K562 (cell line): ENCODE data around the gene SNRPA. TPM values are rescaled to one million over a fixed set of nuclear protein-coding genes. Genes with fewer than 3 reads are reported as not detected.
A peak's percentile ranks its signal among the peaks of the same experiment; 100 is the strongest.

Experiments
- ATAC-seq: fragments of 200-7000 bp; cut with Tn5 transposase; 3 replicates; pipeline ENCODE4 v1.9.1; 2020; ENCODE audit warnings: moderate library complexity
- BruUV-seq: library from RNA; stranded (reverse); fragments of 400-500 nt; replicated peaks from 2 replicates; lab custom pipeline; 2021; lab: Mats Ljungman, UMichigan
- CTCF ChIA-PET: fragments of 300-600 bp; formaldehyde crosslinking; extraction: SDS; loops from one replicate; lab custom pipeline; 2021; ENCODE audit warnings: low intra/inter-chr PET ratio; lab: Yijun Ruan, JAX
- POLR2A ChIA-PET: fragments of 300-600, 350-650 bp; sonication (Branson Sonifier 250); formaldehyde crosslinking; extraction: SDS; loops from one replicate; lab custom pipeline; 2021; ENCODE audit warnings: antibody characterized with exemption, inconsistent platforms; lab: Yijun Ruan, JAX
- DNase-seq, 4 experiments: peaks; one replicate each; pipeline versions ENCODE4 v3.0.0 to v3.0.0-alpha.2; 2011 to 2018; ENCODE audit warnings: low spot score in 3 of 4, mixed read lengths in 3 of 4; ENCODE audit errors: extremely low read depth in 1 of 4
- FAIRE-seq: peaks from 2 replicates; lab custom pipeline; 2011; peaks lifted over from hg19 to GRCh38; lab: Jason Lieb, UNC
- H2AFZ ChIP-seq: 2 replicates; pipeline ENCODE4 v1.6.0; 2011; ENCODE audit warnings: low read depth, low read length, control low read depth, inconsistent platforms
- H3K27ac ChIP-seq: fragments of 200-600 bp; 3 replicates; pipeline ENCODE4 v1.8.0; 2011; ENCODE audit warnings: low read depth, mild to moderate bottlenecking, control low read depth, inconsistent platforms, low read length, moderate library complexity, mixed read lengths; ENCODE audit errors: extremely low read depth
- H3K27me3 ChIP-seq, 2 experiments: fragments of 300-600 bp in 1 of 2; 2 replicates in 1 of 2; 3 replicates in 1 of 2; pipeline versions ENCODE4 v1.6.0 to v1.8.0; 2011; ENCODE audit warnings: inconsistent platforms in 2 of 2, low read length in 2 of 2, mild to moderate bottlenecking in 1 of 2, mixed read lengths in 1 of 2, moderate library complexity in 1 of 2; ENCODE audit not compliant: control insufficient read depth in 2 of 2, insufficient read depth in 2 of 2
- H3K36me3 ChIP-seq: fragments of 300-600 bp; 3 replicates; pipeline ENCODE4 v1.8.0; 2011; ENCODE audit warnings: mild to moderate bottlenecking, low read length, inconsistent platforms; ENCODE audit not compliant: control insufficient read depth, insufficient read depth
- H3K4me1 ChIP-seq, 2 experiments: fragments of 200-600 bp in 1 of 2; replicated peaks in 1 of 2; 2 replicates in 1 of 2; 3 replicates in 1 of 2; pipeline versions ENCODE4 v1.5.1 to v1.8.0; 2011; ENCODE audit warnings: inconsistent platforms in 2 of 2, low read length in 2 of 2, mild to moderate bottlenecking in 1 of 2, mixed read lengths in 1 of 2, moderate library complexity in 1 of 2; ENCODE audit not compliant: control insufficient read depth in 2 of 2, insufficient read depth in 2 of 2
- H3K4me2 ChIP-seq: 2 replicates; pipeline ENCODE4 v1.6.1; 2011; ENCODE audit warnings: low read length, control low read depth, inconsistent platforms, mixed read lengths; ENCODE audit not compliant: insufficient read depth
- H3K4me3 ChIP-seq: fragments of 200-600 bp; sonication (generic), shearing (Covaris generic); 2 replicates; pipeline ENCODE4 v1.5.1; 2016; ENCODE audit warnings: control low read depth, inconsistent platforms
- H3K79me2 ChIP-seq: fragments of 200-600 bp; 3 replicates; pipeline ENCODE4 v1.8.0; 2011; ENCODE audit warnings: low read length, inconsistent platforms; ENCODE audit not compliant: control insufficient read depth, insufficient read depth
- H3K9ac ChIP-seq, 2 experiments: 2 replicates each; pipeline versions ENCODE4 v1.6.0 to v1.6.1; 2011; ENCODE audit warnings: low read depth in 2 of 2, low read length in 2 of 2, control low read depth in 1 of 2, inconsistent platforms in 1 of 2, mild to moderate bottlenecking in 1 of 2, mixed read lengths in 1 of 2; ENCODE audit not compliant: insufficient read depth in 1 of 2
- H3K9me1 ChIP-seq: one replicate; pipeline ENCODE4 v1.6.0; 2011; ENCODE audit warnings: inconsistent platforms, mild to moderate bottlenecking, low read length, moderate library complexity; ENCODE audit not compliant: control insufficient read depth, insufficient read depth
- H3K9me3 ChIP-seq: replicated peaks from 2 replicates; pipeline ENCODE4 v1.5.1; 2011; ENCODE audit warnings: low read depth, low read length, inconsistent platforms; ENCODE audit not compliant: control insufficient read depth, insufficient read depth
- H4K20me1 ChIP-seq: replicated peaks from 2 replicates; pipeline ENCODE4 v1.6.1; 2011; ENCODE audit warnings: low read length, inconsistent platforms, mixed read lengths; ENCODE audit not compliant: control insufficient read depth, insufficient read depth
- IRF2 ChIP-seq: sonication (generic); formaldehyde crosslinking; IDR thresholded peaks from 2 replicates; pipeline ENCODE4 v1.8.1; 2022; ENCODE audit warnings: mild to moderate bottlenecking, missing genetic modification reagents
- NCOA1 ChIP-seq: fragments of 450-650 bp; IDR thresholded peaks from 2 replicates; pipeline ENCODE4 v1.6.1; 2016; ENCODE audit warnings: low read depth
- RB1 ChIP-seq: fragments of 450-650 bp; IDR thresholded peaks from 2 replicates; pipeline ENCODE4 v1.6.1; 2017; ENCODE audit warnings: low read depth, mild to moderate bottlenecking
- ZFP36 ChIP-seq: fragments of 150-350 bp; IDR thresholded peaks from 2 replicates; pipeline ENCODE4 v1.6.1; 2018; ENCODE audit warnings: low read length, low read depth; ENCODE audit not compliant: partially characterized antibody
- ZMIZ1 ChIP-seq, 2 experiments: fragments of 150-350 bp in 1 of 2; IDR thresholded peaks; 2 replicates each; pipeline ENCODE4 v1.6.1; 2012 to 2016; ENCODE audit warnings: low read depth in 2 of 2, low read length in 2 of 2, mild to moderate bottlenecking in 1 of 2, moderate library complexity in 1 of 2
- ZNF280A ChIP-seq: fragments of 450-650 bp; IDR thresholded peaks from 2 replicates; pipeline ENCODE4 v1.6.1; 2018; ENCODE audit warnings: mild to moderate bottlenecking, low read depth; ENCODE audit not compliant: partially characterized antibody
- WGBS: fragments of 100-300 bp; shearing (Covaris generic); methylation state at CpG from one replicate; pipeline ENCODE4 v1.1.6; 2016; ENCODE audit warnings: low coverage, mixed read lengths; ENCODE audit not compliant: insufficient coverage; ENCODE audit errors: missing lambda C conversion rate; 5-methylcytosine and 5-hydroxymethylcytosine counted together
- in situ Hi-C: fragments of 300-500 bp; cut with MboI; formaldehyde crosslinking; loops from 4 replicates; pipeline ENCODE4 v1.15.0; 2018; ENCODE audit warnings: inconsistent platforms, mixed read lengths
- intact Hi-C: fragments of 100-400 bp; cut with micrococcal nuclease; formaldehyde crosslinking; loops from 2 replicates; pipeline ENCODE4 v1.14.2; 2022
- polyA plus RNA-seq, 8 experiments: library from polyadenylated mRNA; depleted of rRNA in 4 of 8; stranded (reverse) in 5 of 8; unstranded in 3 of 8; fragments of >200 nt; fragmentation: Nextera tagmentation in 2 of 8; fragmentation: Illumina TruSeq in 1 of 8; extraction: Ambion mirVana in 2 of 8; extraction: Trizol in 1 of 8; gene quantifications; 2 replicates each; pipeline versions ENCODE4 v1.2.1 to v1.2.3, GENCODE V29; 2011 to 2014; ENCODE audit warnings: inconsistent platforms in 1 of 8, missing spikeins in 1 of 8
- total RNA-seq, 7 experiments: library from RNA; depleted of rRNA in 6 of 7; stranded (reverse); fragments of >200 nt in 6 of 7; fragmentation: Illumina TruSeq in 2 of 7; extraction: Trizol in 2 of 7; gene quantifications; 2 replicates each; pipeline versions ENCODE4 v1.2.1 to v1.2.3, GENCODE V29; 2011 to 2021; ENCODE audit warnings: low replicate concordance in 1 of 7

SNRPA gene
- total and polyA plus RNA-seq, 9 of the 15 experiments (the other 6 are each of a cell fraction or from before 2014, with no cell fraction given): 16.3 to 311 (median 193) TPM

DNA sequence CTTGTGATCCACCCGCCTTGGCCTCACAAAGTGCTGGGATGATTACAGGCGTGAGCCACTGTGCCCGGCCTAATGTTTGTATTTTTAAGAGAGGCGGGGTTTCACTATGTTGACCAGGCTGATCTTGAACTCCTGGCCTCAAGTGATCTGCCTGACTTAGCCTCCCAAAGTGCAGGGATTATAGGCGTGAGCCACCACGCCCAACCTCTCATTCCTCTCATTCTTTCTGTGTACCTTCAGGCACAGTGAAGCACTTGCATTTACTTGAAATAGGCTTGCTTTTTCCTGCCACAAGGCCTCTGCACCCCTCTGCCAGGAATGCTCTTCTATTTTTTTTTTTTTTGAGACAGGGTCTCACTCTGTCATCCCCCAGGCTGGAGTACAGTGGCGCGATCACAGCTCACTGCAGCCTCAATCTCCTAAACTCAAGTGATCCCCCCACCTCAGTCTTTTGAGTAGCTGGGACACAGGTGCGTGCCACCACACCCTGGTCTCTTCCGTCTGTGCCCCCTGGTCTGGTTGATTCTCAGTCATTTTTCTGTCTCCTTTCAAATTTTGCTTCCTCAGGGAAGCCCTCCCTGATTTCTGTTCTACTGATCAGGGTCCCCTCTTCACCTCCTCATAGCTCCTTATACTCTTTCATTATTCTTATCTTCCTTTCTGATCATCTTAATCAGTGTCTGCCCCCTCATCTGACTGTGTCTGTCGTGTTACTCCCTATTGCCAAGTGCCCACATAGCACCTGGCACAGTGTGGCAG, 15.8 kb upstream of the SNRPA start:
- Histone ChIP-seq H3K27me3 (no peaks in the 10 kb centered on the region), H3K9ac (no peak overlapping the region)
- TF ChIP-seq IRF2 (CRISPR knock-in tag): no peak
- TF ChIP-seq RB1: no peak
- no peak for TF ChIP-seq ZNF280A
- TF ChIP-seq NCOA1: no peak
- no peak for TF ChIP-seq ZMIZ1 (IDR thresholded peaks at IDR 0.05; ENCODE audit: low read depth in 2 of 2, low read length in 2 of 2)
- peak; percentile 88 for TF ChIP-seq ZFP36
- TF ChIP-seq, all 486 proteins: peak for 1
- POLR2A ChIA-PET: interaction anchor here (1.2 kb wide), 2 partner anchors 10 to 15 kb away, joined by 3 to 4 read pairs; partner anchors contain the start of genes ACTMAP and SNRPA
- H3K4me1 ChIP-seq: peaks cover 0 to 11% of the 10 kb centered on the region in 2 experiments; a peak in 2 of 5 replicates
- CTCF ChIA-PET: no interaction called here
- no peak for FAIRE-seq
- no peak overlapping the region for H2AFZ ChIP-seq
- in situ Hi-C loops (no loop called here), intact Hi-C loops (no loop called here)
- ATAC-seq: no peak
- 0 out of 2 replicates have a peak, but pooled peaks cover 3% of the 10 kb centered on the region for H4K20me1 ChIP-seq
- 82% methylated on average over 11 of the region's 11 CpGs for WGBS
- BruUV-seq: no TSS peak
- H3K4me2 ChIP-seq: no peak overlapping the region
- no peaks in the 10 kb centered on the region for H3K9me1 ChIP-seq
- H3K4me3 ChIP-seq: no peak overlapping the region
- peaks cover 78% of the 10 kb centered on the region for H3K36me3 ChIP-seq
- no peak for DNase-seq
- H3K27ac ChIP-seq: no peak overlapping the region
- no peaks in the 10 kb centered on the region for H3K9me3 ChIP-seq
- no peaks in the 10 kb centered on the region for H3K79me2 ChIP-seq
